H1 (cell line): ENCODE results near the gene BCAS2. TPM values are rescaled to one million over a fixed set of nuclear protein-coding genes. Genes with fewer than 3 reads are reported as not detected.

Experiments used
- CTCF ChIA-PET: fragments of 300-600 bp; sonication (Branson Sonifier 250); formaldehyde crosslinking; loops from one replicate; lab custom pipeline; 2021; ENCODE audit not compliant: partially characterized antibody; lab: Charles Lee
- POLR2A ChIA-PET: fragments of 300-600 bp; sonication (Branson Sonifier 250); formaldehyde crosslinking; loops from one replicate; lab custom pipeline; 2021; ENCODE audit warnings: inconsistent platforms; ENCODE audit not compliant: partially characterized antibody; lab: Charles Lee
- DNase-seq, 2 experiments: peaks; one replicate each; pipeline versions ENCODE4 v3.0.0 to v3.0.0-alpha.2; 2010 to 2022; ENCODE audit warnings: low spot score in 2 of 2, low read depth in 1 of 2, mixed read lengths in 1 of 2
- FAIRE-seq: peaks from 2 replicates; lab custom pipeline; 2011; peaks lifted over from hg19 to GRCh38; lab: Jason Lieb, UNC
- H2AFZ ChIP-seq: 2 replicates; pipeline ENCODE4 v1.8.1; 2012; ENCODE audit warnings: low read length, inconsistent platforms
- H2AK5ac ChIP-seq: 2 replicates; pipeline ENCODE4 v1.6.1; 2013; ENCODE audit warnings: low read depth, low read length
- H2BK120ac ChIP-seq: replicated peaks from 2 replicates; pipeline ENCODE3; 2013; ENCODE audit warnings: low read depth, low read length, inconsistent platforms
- H2BK12ac ChIP-seq: 2 replicates; pipeline ENCODE4 v1.6.1; 2013; ENCODE audit warnings: low read depth, low read length
- H2BK15ac ChIP-seq: 2 replicates; pipeline ENCODE4 v1.6.1; 2013; ENCODE audit warnings: low read length
- H2BK20ac ChIP-seq: 2 replicates; pipeline ENCODE4 v1.6.1; 2013; ENCODE audit warnings: low read length
- H2BK5ac ChIP-seq: 2 replicates; pipeline ENCODE4 v1.6.1; 2013; ENCODE audit warnings: low read depth, low read length
- H3K14ac ChIP-seq: 2 replicates; pipeline ENCODE4 v1.6.1; 2013; ENCODE audit warnings: inconsistent platforms; ENCODE audit not compliant: insufficient read length
- H3K18ac ChIP-seq: 2 replicates; pipeline ENCODE4 v1.6.1; 2013; ENCODE audit warnings: low read length; ENCODE audit errors: extremely low read depth
- H3K23ac ChIP-seq: 2 replicates; pipeline ENCODE4 v1.6.1; 2013; ENCODE audit warnings: inconsistent platforms; ENCODE audit not compliant: insufficient read length
- H3K23me2 ChIP-seq: 2 replicates; pipeline ENCODE4 v1.6.1; 2013; ENCODE audit warnings: low read depth, low read length
- H3K27ac ChIP-seq: 2 replicates; pipeline ENCODE4 v1.6.1; 2011; ENCODE audit warnings: low read depth, low read length, inconsistent platforms
- H3K27me3 ChIP-seq, 4 experiments: replicated peaks in 1 of 4; 1 replicate in 1 of 4; 2 replicates in 3 of 4; pipeline versions ENCODE4 v1.6.1 to v1.8.1; 2011 to 2013; ENCODE audit warnings: low read length in 3 of 4, mild to moderate bottlenecking in 3 of 4, inconsistent platforms in 2 of 4, mixed read lengths in 2 of 4, moderate library complexity in 1 of 4; ENCODE audit not compliant: control insufficient read depth in 3 of 4, insufficient read depth in 3 of 4; ENCODE audit errors: extremely low read depth in 1 of 4
- H3K36me3 ChIP-seq, 4 experiments: 2 replicates each; pipeline versions ENCODE4 v1.6.1 to v1.8.1; 2011 to 2013; ENCODE audit warnings: mild to moderate bottlenecking in 4 of 4, low read length in 3 of 4, moderate library complexity in 2 of 4, control low read depth in 1 of 4, inconsistent platforms in 1 of 4; ENCODE audit not compliant: insufficient read depth in 4 of 4, control insufficient read depth in 2 of 4
- H3K4ac ChIP-seq: replicated peaks from 2 replicates; pipeline ENCODE3; 2013; ENCODE audit warnings: low read length, low read depth, mixed read lengths, inconsistent platforms; ENCODE audit not compliant: insufficient read length
- H3K4me1 ChIP-seq, 4 experiments: replicated peaks in 1 of 4; 1 replicate in 1 of 4; 2 replicates in 3 of 4; pipeline versions ENCODE4 v1.6.1 to v1.8.1; 2011 to 2013; ENCODE audit warnings: low read length in 3 of 4, inconsistent platforms in 2 of 4, mixed read lengths in 1 of 4; ENCODE audit not compliant: insufficient read depth in 4 of 4, control insufficient read depth in 3 of 4
- H3K4me2 ChIP-seq, 2 experiments: 2 replicates each; pipeline versions ENCODE4 v1.6.1 to v1.8.1; 2011 to 2013; ENCODE audit warnings: low read depth in 2 of 2, low read length in 2 of 2, control low read depth in 1 of 2, inconsistent platforms in 1 of 2, mild to moderate bottlenecking in 1 of 2; ENCODE audit not compliant: insufficient read depth in 1 of 2
- H3K4me3 ChIP-seq, 4 experiments: fragments of 200-600, 300-600 bp in 1 of 4; sonication (generic), shearing (Covaris generic), sonication (Bioruptor Twin) in 1 of 4; 2 replicates each; pipeline versions ENCODE4 v1.5.1 to v1.8.1; 2011 to 2016; ENCODE audit warnings: low read length in 4 of 4, low read depth in 3 of 4, control low read depth in 2 of 4, inconsistent platforms in 2 of 4, mild to moderate bottlenecking in 2 of 4, mixed read lengths in 1 of 4, moderate library complexity in 1 of 4; ENCODE audit not compliant: insufficient read depth in 2 of 4; ENCODE audit errors: extremely low read depth in 1 of 4
- H3K56ac ChIP-seq: replicated peaks from 2 replicates; pipeline ENCODE3; 2013; ENCODE audit warnings: low read depth, mild to moderate bottlenecking, mixed read lengths, low read length, inconsistent platforms; ENCODE audit not compliant: insufficient read length
- H3K79me1 ChIP-seq: 2 replicates; pipeline ENCODE4 v1.6.1; 2013; ENCODE audit warnings: low read depth, low read length, control low read depth
- H3K79me2 ChIP-seq, 2 experiments: 2 replicates each; pipeline versions ENCODE4 v1.6.1 to v1.8.1; 2012 to 2013; ENCODE audit warnings: low read length in 2 of 2, mild to moderate bottlenecking in 2 of 2, inconsistent platforms in 1 of 2; ENCODE audit not compliant: insufficient read depth in 2 of 2, control insufficient read depth in 1 of 2
- H3K9ac ChIP-seq, 4 experiments: replicated peaks in 1 of 4; 1 replicate in 1 of 4; 2 replicates in 3 of 4; pipeline versions ENCODE4 v1.6.1 to v1.8.1; 2011 to 2013; ENCODE audit warnings: low read depth in 3 of 4, low read length in 3 of 4, control low read depth in 2 of 4, mild to moderate bottlenecking in 2 of 4, moderate library complexity in 2 of 4, inconsistent platforms in 1 of 4; ENCODE audit errors: extremely low read depth in 1 of 4
- H3K9me3 ChIP-seq, 2 experiments: 2 replicates each; pipeline versions ENCODE4 v1.6.1 to v1.8.1; 2012 to 2013; ENCODE audit warnings: mild to moderate bottlenecking in 2 of 2, moderate library complexity in 2 of 2, control low read depth in 1 of 2, inconsistent platforms in 1 of 2, low read depth in 1 of 2, low read length in 1 of 2, mixed read lengths in 1 of 2; ENCODE audit not compliant: insufficient read depth in 2 of 2
- H4K20me1 ChIP-seq, 2 experiments: replicated peaks in 1 of 2; 2 replicates each; pipeline versions ENCODE3 to v1.8.1; 2011 to 2013; ENCODE audit warnings: inconsistent platforms in 2 of 2, low read length in 2 of 2, mild to moderate bottlenecking in 1 of 2; ENCODE audit not compliant: insufficient read depth in 2 of 2, control insufficient read depth in 1 of 2
- H4K5ac ChIP-seq: 2 replicates; pipeline ENCODE4 v1.6.1; 2013; ENCODE audit warnings: low read length, low read depth, mixed read lengths, inconsistent platforms; ENCODE audit not compliant: insufficient read length
- H4K8ac ChIP-seq: 2 replicates; pipeline ENCODE4 v1.8.0; 2013; ENCODE audit warnings: mild to moderate bottlenecking, moderate library complexity, low read length, inconsistent platforms; ENCODE audit not compliant: insufficient read depth; ENCODE audit errors: extremely low read depth
- H4K91ac ChIP-seq: replicated peaks from 2 replicates; pipeline ENCODE3; 2013; ENCODE audit warnings: low read length, mixed read lengths, inconsistent platforms; ENCODE audit not compliant: insufficient read length
- ASH2L ChIP-seq: fragments of 200-600, 300-600 bp; sonication (generic); IDR thresholded peaks from one replicate; pipeline ENCODE4 v1.7.1; 2017; ENCODE audit warnings: low read length
- EGR1 ChIP-seq: IDR thresholded peaks from 2 replicates; pipeline ENCODE4 v1.6.1; 2011; ENCODE audit warnings: low read depth, low read length, borderline replicate concordance
- GTF2F1 ChIP-seq: IDR thresholded peaks from 2 replicates; pipeline ENCODE4 v1.6.1; 2012; ENCODE audit warnings: low read depth, low read length, improper control_type of control experiment, borderline replicate concordance
- HDAC2 ChIP-seq, 2 experiments: fragments of 300-600 bp in 1 of 2; sonication (generic) in 1 of 2; IDR thresholded peaks; 2 replicates each; pipeline ENCODE4 v1.6.1; 2011 to 2012; ENCODE audit warnings: low read depth in 2 of 2, low read length in 2 of 2, mild to moderate bottlenecking in 2 of 2, moderate library complexity in 2 of 2, borderline replicate concordance in 1 of 2, inconsistent platforms in 1 of 2
- JUN ChIP-seq: IDR thresholded peaks from 2 replicates; pipeline ENCODE4 v1.6.1; 2011; ENCODE audit warnings: low read depth, mild to moderate bottlenecking, improper control_type of control experiment, low read length
- KDM1A ChIP-seq: fragments of 200-600, 300-600 bp; sonication (generic); IDR thresholded peaks from 2 replicates; pipeline ENCODE4 v1.7.1; 2016; ENCODE audit warnings: mild to moderate bottlenecking, low read length, borderline replicate concordance
- NANOG ChIP-seq: IDR thresholded peaks from 2 replicates; pipeline ENCODE4 v1.6.1; 2011; ENCODE audit warnings: low read length, low read depth, mild to moderate bottlenecking, inconsistent platforms; ENCODE audit not compliant: insufficient read depth, poor library complexity, severe bottlenecking
- RBBP5 ChIP-seq: IDR thresholded peaks from 2 replicates; pipeline ENCODE4 v1.7.1; 2012; ENCODE audit warnings: low read depth, mild to moderate bottlenecking, inconsistent platforms, low read length, moderate library complexity, borderline replicate concordance
- RNF2 ChIP-seq: fragments of 200-900, 300-1000 bp; sonication (generic); IDR thresholded peaks from 2 replicates; pipeline ENCODE4 v1.7.1; 2016; ENCODE audit warnings: borderline replicate concordance, low read depth, mild to moderate bottlenecking, antibody characterized with exemption, low read length; ENCODE audit not compliant: poor library complexity, severe bottlenecking; ENCODE audit errors: missing control alignments
- TBP ChIP-seq: IDR thresholded peaks from 2 replicates; pipeline ENCODE4 v1.6.1; 2011; ENCODE audit warnings: low read depth, low read length, improper control_type of control experiment
- YY1 ChIP-seq: IDR thresholded peaks from 2 replicates; pipeline ENCODE4 v1.6.1; 2011; ENCODE audit warnings: low read depth, mild to moderate bottlenecking, low read length
- ZNF274 ChIP-seq: IDR thresholded peaks from 2 replicates; pipeline ENCODE4 v1.7.0; 2012; ENCODE audit warnings: low read length, borderline replicate concordance; ENCODE audit errors: extremely low read depth
- WGBS, 2 experiments: shearing (Covaris generic) in 1 of 2; methylation state at CpG; one replicate each; pipeline versions ENCODE4 v1.1.6 to v1.1.7; 2013 to 2015; ENCODE audit warnings: low lambda C conversion rate in 2 of 2, mixed read lengths in 2 of 2, inconsistent platforms in 1 of 2, low coverage in 1 of 2, missing lambda C conversion rate in 1 of 2; ENCODE audit not compliant: insufficient replicate concordance in 2 of 2, insufficient coverage in 1 of 2, insufficient read length in 1 of 2; ENCODE audit errors: extremely low coverage in 1 of 2, missing lambda C conversion rate in 1 of 2; 5-methylcytosine and 5-hydroxymethylcytosine counted together
- polyA plus RNA-seq, 7 experiments: library from polyadenylated mRNA; depleted of rRNA in 3 of 7; stranded (reverse) in 5 of 7; unstranded in 2 of 7; fragments of >200 nt in 5 of 7; fragments of 200-250 nt in 2 of 7; gene quantifications; 1 replicate in 5 of 7; 2 replicates in 1 of 7; 4 replicates in 1 of 7; pipeline versions ENCODE4 v1.2.1 to v1.2.3, GENCODE V29; 2011 to 2013; ENCODE audit warnings: missing spikeins in 2 of 7, mixed read lengths in 2 of 7
- total RNA-seq: library from RNA; stranded (reverse); fragmentation: NEBNext Ultra II Directional; extraction: Animal tissue kit (Norgen Biotek cat#: 25700); gene quantifications from 2 replicates; pipeline ENCODE4 v1.2.1, GENCODE V29; 2021

Gene BCAS2
- total and polyA plus RNA-seq, 2 of the 8 experiments (the other 6 are each of a cell fraction or from before 2014, with no cell fraction given), result 18.0 to 52.2 TPM

DNA sequence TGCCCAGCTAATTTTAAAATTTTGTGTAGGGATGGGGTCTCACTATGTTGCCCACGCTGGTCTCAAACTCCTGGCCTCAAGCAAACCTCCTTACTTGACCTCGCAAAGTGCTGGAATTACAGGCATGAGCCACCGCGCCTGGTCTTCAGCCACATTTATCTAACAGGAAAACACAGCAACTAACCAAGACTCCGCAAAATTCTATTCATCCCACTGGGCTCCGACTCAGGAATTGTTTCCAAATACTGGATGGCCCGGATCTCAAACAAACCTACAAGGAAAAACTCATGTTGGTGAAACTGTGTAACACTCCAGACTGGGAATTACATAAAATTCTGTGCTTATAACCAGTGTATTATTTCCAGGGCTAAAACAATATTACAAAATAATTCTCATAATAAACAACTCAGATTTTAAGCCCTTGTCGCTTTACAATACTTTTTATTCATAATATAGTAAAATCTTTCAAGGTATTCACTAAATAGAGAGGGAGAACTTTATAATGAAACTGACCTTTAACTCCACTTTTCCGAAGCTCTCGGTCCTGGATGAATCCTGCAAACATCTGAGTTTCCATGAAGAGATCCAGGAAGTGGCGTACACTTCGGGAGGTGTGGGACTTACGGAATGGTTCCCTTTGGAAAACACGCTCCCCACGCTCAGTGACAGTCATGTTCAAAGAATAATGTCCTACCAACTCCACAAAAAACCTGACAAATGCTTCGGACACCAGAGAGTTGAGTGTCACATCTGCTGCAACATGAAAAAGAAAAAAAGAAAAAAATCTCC lies 6.0 kb upstream of the BCAS2 start:
- Histone ChIP-seq H3K18ac (no peak overlapping the region), H3K4me3 (no peak overlapping the region), H3K23me2 (no peaks in the 10 kb centered on the region), H3K27ac (no peak overlapping the region), H3K4me2 (no peak overlapping the region), H4K8ac (no peak overlapping the region), H3K14ac (no peak overlapping the region), H3K79me1 (no peaks in the 10 kb centered on the region), H2AK5ac (no peak overlapping the region), H2BK20ac (no peak overlapping the region), H3K4me1 (no peaks in the 10 kb centered on the region; a peak in 1 of 7 replicates), H3K36me3 (no peaks in the 10 kb centered on the region), H3K79me2 (no peaks in the 10 kb centered on the region), H4K91ac (no peak overlapping the region), H2BK120ac (no peak overlapping the region), H2BK15ac (no peak overlapping the region), H3K56ac (no peak overlapping the region), H2BK5ac (no peak overlapping the region), H3K23ac (no peak overlapping the region), H3K9ac (no peak overlapping the region), H4K20me1 (no peaks in the 10 kb centered on the region), H3K4ac (no peak overlapping the region), H2AFZ (no peak overlapping the region), H3K9me3 (no peaks in the 10 kb centered on the region), H3K27me3 (peaks cover 0 to 2% (median 0%) of the 10 kb centered on the region in 4 experiments; a peak in 1 of 7 replicates), H4K5ac (no peak overlapping the region), H2BK12ac (no peak overlapping the region)
- 94% methylated on average over 16 of the region's 16 CpGs; no CpG with 5 or more reads in 1 of the 2 experiments for WGBS, 2 experiments
- FAIRE-seq (no peak), DNase-seq (no peak)
- ChIA-PET CTCF (no interaction called here), POLR2A (no interaction called here)
- no peak for TF ChIP-seq RBBP5
- no peak for TF ChIP-seq RNF2
- no peak for TF ChIP-seq TBP
- no peak for TF ChIP-seq NANOG
- no peak for TF ChIP-seq EGR1
- TF ChIP-seq GTF2F1, result no peak
- no peak for TF ChIP-seq KDM1A
- no peak for TF ChIP-seq ASH2L
- TF ChIP-seq JUN, result no peak
- no peak for TF ChIP-seq HDAC2 (IDR thresholded peaks at IDR 0.05; ENCODE audit: borderline replicate concordance in 1 of 2, low read depth in 2 of 2, low read length in 2 of 2)
- no peak for TF ChIP-seq YY1
- TF ChIP-seq ZNF274, result no peak
